HFF-Myc (cell line): Measurements from ENCODE around the gene PPP2R2D.

ENCODE experiments used
- DNase-seq: peaks from one replicate; pipeline ENCODE4 v3.0.0-alpha.2; 2011; ENCODE audit warnings: low read depth; ENCODE audit errors: extremely low read depth
- H3K4me3 ChIP-seq: replicated peaks from 2 replicates; pipeline ENCODE4 v1.5.1; 2011; ENCODE audit warnings: low read depth, mild to moderate bottlenecking, control low read depth, low read length
- TF ChIP-seq, protein P1 (sequence below): IDR thresholded peaks from 2 replicates; pipeline ENCODE4 v1.5.1; 2012; ENCODE audit warnings: mild to moderate bottlenecking, low read depth, low read length, control low read depth; ENCODE audit errors: missing control alignments

PPP2R2D gene

DNA sequence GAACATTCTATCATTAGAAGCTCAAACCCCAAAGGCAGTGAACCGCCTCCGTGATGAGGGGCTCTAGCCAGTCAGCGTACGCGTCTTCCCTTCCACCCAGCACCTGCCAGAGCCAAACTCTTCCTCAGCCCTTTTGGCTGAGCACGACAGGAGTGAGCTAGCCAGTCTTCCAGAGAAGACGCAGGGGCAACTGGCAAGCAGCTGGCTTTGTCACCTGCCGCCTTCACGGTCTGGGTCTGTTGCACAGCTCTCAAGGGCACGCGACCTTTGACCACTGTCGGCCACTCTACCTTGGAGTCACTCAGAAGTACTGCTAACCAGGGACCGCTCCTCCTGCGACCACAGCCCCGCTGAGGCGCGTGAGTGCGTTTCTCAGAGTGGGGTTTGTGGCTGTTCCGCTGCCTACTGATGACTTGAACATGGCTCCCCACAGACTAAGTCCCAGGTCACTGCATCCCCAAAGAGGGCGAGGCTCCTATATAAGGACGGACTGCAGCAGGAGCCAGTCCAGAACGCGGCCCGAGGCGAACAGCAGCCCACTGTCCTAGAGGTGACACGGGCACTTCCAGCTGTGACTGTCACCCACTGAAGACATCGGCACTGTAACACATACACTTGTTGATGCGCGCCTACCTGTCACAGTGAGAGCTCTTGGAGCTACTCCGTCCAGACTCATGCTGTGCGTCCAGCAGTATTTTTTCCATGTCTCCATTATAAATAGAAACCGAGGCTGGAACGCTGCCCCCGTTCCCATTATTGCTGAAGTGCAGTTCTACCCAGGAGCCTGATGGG is 72.5 kb downstream of the PPP2R2D start:
- no peak overlapping the region for H3K4me3 ChIP-seq
- TF ChIP-seq, protein P1, sequence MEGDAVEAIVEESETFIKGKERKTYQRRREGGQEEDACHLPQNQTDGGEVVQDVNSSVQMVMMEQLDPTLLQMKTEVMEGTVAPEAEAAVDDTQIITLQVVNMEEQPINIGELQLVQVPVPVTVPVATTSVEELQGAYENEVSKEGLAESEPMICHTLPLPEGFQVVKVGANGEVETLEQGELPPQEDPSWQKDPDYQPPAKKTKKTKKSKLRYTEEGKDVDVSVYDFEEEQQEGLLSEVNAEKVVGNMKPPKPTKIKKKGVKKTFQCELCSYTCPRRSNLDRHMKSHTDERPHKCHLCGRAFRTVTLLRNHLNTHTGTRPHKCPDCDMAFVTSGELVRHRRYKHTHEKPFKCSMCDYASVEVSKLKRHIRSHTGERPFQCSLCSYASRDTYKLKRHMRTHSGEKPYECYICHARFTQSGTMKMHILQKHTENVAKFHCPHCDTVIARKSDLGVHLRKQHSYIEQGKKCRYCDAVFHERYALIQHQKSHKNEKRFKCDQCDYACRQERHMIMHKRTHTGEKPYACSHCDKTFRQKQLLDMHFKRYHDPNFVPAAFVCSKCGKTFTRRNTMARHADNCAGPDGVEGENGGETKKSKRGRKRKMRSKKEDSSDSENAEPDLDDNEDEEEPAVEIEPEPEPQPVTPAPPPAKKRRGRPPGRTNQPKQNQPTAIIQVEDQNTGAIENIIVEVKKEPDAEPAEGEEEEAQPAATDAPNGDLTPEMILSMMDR = no peak
- DNase-seq = no peak

DNA sequence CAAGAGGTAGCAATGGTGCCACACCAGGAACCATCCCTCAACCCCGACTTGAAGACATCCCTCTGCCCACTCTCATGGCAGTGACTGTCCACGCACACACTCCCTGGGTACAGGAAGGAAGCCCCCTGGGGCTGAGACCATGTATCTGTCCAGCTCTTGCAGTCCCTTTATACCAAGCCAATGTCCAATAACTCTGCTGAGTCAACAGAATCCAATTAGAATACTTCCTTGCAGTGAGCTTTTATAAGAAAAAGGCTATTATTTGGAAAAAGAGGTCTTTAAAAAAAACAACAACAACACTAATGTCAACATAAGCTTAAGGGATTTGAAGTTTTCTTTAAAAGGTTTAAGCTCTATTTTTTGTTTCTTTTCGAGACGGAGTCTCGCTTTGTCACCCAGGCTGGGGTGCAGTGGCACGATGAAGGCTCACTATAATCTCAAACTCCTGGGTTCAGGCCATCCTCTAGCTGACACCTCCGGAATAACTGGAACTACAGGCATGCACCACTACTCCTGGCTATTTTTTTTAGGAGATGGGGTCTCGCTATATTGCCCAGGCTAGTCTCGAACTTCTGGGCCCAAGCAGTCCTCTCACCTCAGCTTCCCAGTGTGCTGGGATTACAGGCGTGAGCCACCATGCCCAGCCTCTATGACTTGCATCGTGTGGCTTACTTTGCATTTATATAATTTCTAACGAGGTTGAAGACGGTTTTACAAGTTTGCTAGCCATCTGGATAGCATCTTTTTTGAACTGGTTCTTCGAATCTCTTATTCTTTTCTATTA is 73.4 kb downstream of the PPP2R2D start:
- no peak overlapping the region for H3K4me3 ChIP-seq
- no peak for DNase-seq
- TF ChIP-seq, protein P1 = no peak

DNA sequence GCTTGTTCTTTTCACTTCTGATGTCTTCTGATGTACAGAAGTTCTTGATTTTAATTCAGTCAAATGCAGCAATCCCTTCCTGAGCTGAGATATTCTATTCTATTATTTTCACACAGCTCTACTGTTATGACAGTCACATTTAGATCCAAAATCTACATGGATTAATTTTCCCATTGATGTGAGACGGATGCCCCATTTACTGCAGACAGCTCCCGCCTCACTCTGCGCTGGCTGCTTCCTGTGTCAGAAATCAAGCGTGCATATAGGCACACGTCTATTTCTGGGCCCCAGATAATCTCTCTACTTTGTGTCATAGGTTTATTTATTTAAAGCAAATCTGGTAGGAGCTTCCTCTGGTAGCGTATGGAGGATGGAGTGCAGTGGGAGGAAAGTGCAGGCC is 74.2 kb downstream of the PPP2R2D start:
- H3K4me3 ChIP-seq = no peak overlapping the region
- DNase-seq = no peak
- TF ChIP-seq, protein P1 = no peak

DNA sequence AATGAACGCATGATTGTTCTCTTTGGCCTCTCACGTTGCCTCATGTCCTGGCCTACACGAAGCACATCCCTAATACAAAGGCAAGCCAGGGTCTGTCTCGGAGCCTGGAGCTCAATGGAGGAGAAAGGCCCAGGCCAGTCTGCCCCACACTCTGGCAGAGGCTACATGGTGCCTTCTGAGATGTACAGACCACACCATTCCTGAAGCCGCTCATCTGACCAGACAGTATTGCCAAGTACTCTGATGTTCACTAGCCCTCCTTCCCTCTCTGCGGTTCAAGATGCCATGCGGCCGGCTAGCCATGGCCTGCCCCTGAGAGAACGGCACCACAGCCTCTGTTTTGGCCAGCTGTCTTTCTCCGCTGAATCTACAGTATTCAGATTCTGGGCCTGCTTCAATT is 75.0 kb downstream of the PPP2R2D start:
- no peak overlapping the region for H3K4me3 ChIP-seq
- TF ChIP-seq, protein P1 = no peak
- DNase-seq = no peak

DNA sequence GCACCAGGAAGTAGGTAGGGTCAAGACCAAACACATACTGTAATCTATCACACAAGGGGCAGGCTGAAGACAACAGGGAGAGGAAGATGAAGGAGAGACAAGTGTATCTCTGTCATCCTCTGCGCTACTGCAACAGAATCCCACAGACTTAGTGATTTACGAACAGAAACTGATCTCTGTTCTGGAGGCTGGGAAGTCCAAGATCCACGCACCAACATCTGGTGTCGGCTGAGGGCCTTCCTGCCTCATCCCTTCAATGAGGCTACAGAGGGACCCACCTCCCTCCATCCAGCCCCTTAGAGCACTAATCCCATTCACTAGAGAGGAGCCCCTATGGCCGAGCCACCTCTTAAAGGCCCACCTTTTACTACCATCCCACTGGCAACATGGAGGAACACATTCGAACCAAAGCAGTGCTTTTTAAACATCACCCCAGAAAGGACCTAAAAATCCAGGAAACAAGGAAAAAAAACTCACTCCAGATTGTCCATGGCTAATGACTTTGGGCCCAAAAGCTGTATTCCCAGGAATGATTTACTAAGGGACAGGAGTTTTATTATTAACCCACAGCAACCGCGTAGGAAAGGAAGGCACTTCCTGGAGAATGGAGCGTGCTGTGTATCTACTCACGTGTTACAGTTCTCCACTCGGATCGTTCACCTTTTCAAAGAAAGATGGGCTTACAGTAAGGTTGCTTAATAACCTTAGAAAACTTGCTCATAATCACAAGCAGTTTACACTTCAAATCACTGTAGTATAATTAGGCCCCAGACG is 76.7 kb downstream of the PPP2R2D start:
- no peak for DNase-seq
- TF ChIP-seq, protein P1 = no peak
- H3K4me3 ChIP-seq = no peak overlapping the region

DNA sequence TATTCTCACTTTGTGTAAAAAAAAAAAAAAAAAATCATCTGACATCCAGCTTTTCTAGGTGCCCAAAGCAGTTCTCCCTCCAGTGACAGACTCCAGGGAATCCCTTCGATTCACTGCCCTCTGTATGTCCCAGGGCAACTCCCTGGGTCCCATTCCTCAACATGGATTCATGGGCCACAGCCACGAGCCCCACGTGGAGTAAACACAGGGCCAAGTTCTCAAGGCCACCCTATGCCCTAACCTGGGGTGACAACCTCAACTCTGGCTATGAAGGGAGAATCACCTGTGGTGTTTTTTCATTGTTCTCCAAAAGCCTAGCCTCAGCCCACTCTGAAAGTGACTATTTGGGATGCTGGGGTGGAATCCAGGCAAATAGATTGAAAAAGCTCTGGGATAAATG is 77.6 kb downstream of the PPP2R2D start:
- TF ChIP-seq, protein P1 = no peak
- no peak overlapping the region for H3K4me3 ChIP-seq
- DNase-seq = no peak
